Measurements from ENCODE around the gene SCN1B. TPM values are rescaled to one million over a fixed set of nuclear protein-coding genes. Genes with fewer than 3 reads are reported as not detected.

Gene SCN1B
- total and polyA plus RNA-seq, 9 donors, result 0.83 to 13.9 (median 5.7) TPM

GRCh38 chr19:35058370-35058769, 28.1 kb downstream of the SCN1B start:
- intact Hi-C loops (cut with DNase I), result no loop called here
- 57 to 74% (median 68%) methylated on average over 2 of the region's 2 CpGs for WGBS, 3 donors
- no peaks in the 10 kb centered on the region for H3K9me3 ChIP-seq

GRCh38 chr19:35059006-35059798, 28.9 kb downstream of the SCN1B start:
- H3K36me3 ChIP-seq, result no peaks in the 10 kb centered on the region
- DNase-seq, result no peak
- no peaks in the 10 kb centered on the region for H3K9me3 ChIP-seq
- intact Hi-C loops (cut with DNase I), result no loop called here
- H3K27ac ChIP-seq, result no peak overlapping the region
- H3K27me3 ChIP-seq, result no peaks in the 10 kb centered on the region
- H3K4me3 ChIP-seq, result no peak overlapping the region
- TF ChIP-seq CTCF (IDR thresholded peaks at IDR 0.05), result no peak
- no peak for TF ChIP-seq POLR2A (IDR thresholded peaks at IDR 0.05)
- TF ChIP-seq EP300 (IDR thresholded peaks at IDR 0.05), result no peak
- WGBS, 3 donors, result 72 to 76% (median 73%) methylated on average over 25 to 26 of the region's 26 CpGs
- H3K4me1 ChIP-seq (ENCODE audit: insufficient read depth), result no peaks in the 10 kb centered on the region

More at GRCh38 chr19:35058370-35058769, 28.1 kb downstream of the SCN1B start:
- TF ChIP-seq POLR2A (IDR thresholded peaks at IDR 0.05) (no peak), EP300 (IDR thresholded peaks at IDR 0.05) (no peak), CTCF (IDR thresholded peaks at IDR 0.05) (no peak)
- H3K36me3 ChIP-seq, result no peaks in the 10 kb centered on the region
- H3K27ac ChIP-seq, result no peak overlapping the region
- no peaks in the 10 kb centered on the region for H3K4me1 ChIP-seq (ENCODE audit: insufficient read depth)
- no peak for DNase-seq
- H3K27me3 ChIP-seq, result no peaks in the 10 kb centered on the region
- no peak overlapping the region for H3K4me3 ChIP-seq

- H3K27me3 ChIP-seq, result no peaks in the 10 kb centered on the region
- intact Hi-C loops (cut with DNase I), result no loop called here
- H3K36me3 ChIP-seq, result no peaks in the 10 kb centered on the region
- no peak for TF ChIP-seq EP300 (IDR thresholded peaks at IDR 0.05)
- no peak overlapping the region for H3K27ac ChIP-seq
- no peaks in the 10 kb centered on the region for H3K9me3 ChIP-seq
- H3K4me1 ChIP-seq (ENCODE audit: insufficient read depth), result no peaks in the 10 kb centered on the region
- WGBS, 3 donors, result 81 to 86% (median 84%) methylated on average over 13 to 15 of the region's 15 CpGs
- H3K4me3 ChIP-seq, result no peak overlapping the region
- DNase-seq, result no peak
Measured at GRCh38 chr19:35059799-35060091, 29.5 kb downstream of the SCN1B start.

- WGBS, 3 donors, result 86 to 91% (median 86%) methylated on average over 28 to 29 of the region's 29 CpGs
- H3K4me1 ChIP-seq (ENCODE audit: insufficient read depth), result no peaks in the 10 kb centered on the region
- no peak for TF ChIP-seq EP300 (IDR thresholded peaks at IDR 0.05)
- no peak for TF ChIP-seq POLR2A (IDR thresholded peaks at IDR 0.05)
- TF ChIP-seq CTCF (IDR thresholded peaks at IDR 0.05), result no peak
- no peak overlapping the region for H3K27ac ChIP-seq
- intact Hi-C loops (cut with DNase I), result no loop called here
- H3K36me3 ChIP-seq, result no peaks in the 10 kb centered on the region
- H3K27me3 ChIP-seq, result no peaks in the 10 kb centered on the region
- H3K9me3 ChIP-seq, result no peaks in the 10 kb centered on the region
- no peak overlapping the region for H3K4me3 ChIP-seq
- DNase-seq, result no peak
Measured at GRCh38 chr19:35060160-35060855, 30.0 kb downstream of the SCN1B start.
